Breast epithelium (tissue), 4 donors: ENCODE measurements around the gene MTRFR. TPM values are rescaled to one million over a fixed set of nuclear protein-coding genes. Genes with fewer than 3 reads are reported as not detected.
A peak's percentile ranks its signal among the peaks of the same experiment; 100 is the strongest.
"Not testable (repeated sequence)": the region's sequence is repeated elsewhere in the genome, so short reads cannot be mapped to it uniquely, and the experiment has no call there.

Experiments
- DNase-seq, 2 donors: peaks; one replicate each; pipeline ENCODE4 v3.0.0-alpha.2; 2019; ENCODE audit warnings: low spot score in 2 of 2
- H3K27ac ChIP-seq, 2 donors: fragments of 200-600 bp; sonication (generic) in 1 of 2; one replicate each; pipeline ENCODE4 v1.5.1; 2016 to 2019; ENCODE audit warnings: mild to moderate bottlenecking in 1 of 2
- H3K27me3 ChIP-seq, 2 donors: fragments of 200-600 bp; sonication (generic) in 1 of 2; one replicate each; pipeline versions ENCODE4 v1.5.1 to v1.6.0; 2017 to 2019; ENCODE audit warnings: control low read depth in 1 of 2, mild to moderate bottlenecking in 1 of 2
- H3K36me3 ChIP-seq: fragments of 200-600 bp; one replicate; pipeline ENCODE4 v1.5.1; 2019
- H3K4me1 ChIP-seq, 2 donors: fragments of 200-600 bp; sonication (generic); one replicate each; pipeline ENCODE4 v1.5.1; 2016 to 2019; ENCODE audit warnings: control low read depth in 1 of 2
- H3K4me3 ChIP-seq, 3 donors: fragments of 200-600 bp; sonication (generic); 1 replicate in 2 of 3; 2 replicates in 1 of 3; pipeline ENCODE4 v1.5.1; 2016 to 2019; ENCODE audit warnings: mild to moderate bottlenecking in 3 of 3, moderate library complexity in 2 of 3
- H3K9me3 ChIP-seq, 2 donors: fragments of 200-600 bp; sonication (generic) in 1 of 2; one replicate each; pipeline ENCODE4 v1.5.1; 2016 to 2019; ENCODE audit warnings: control low read depth in 1 of 2
- POLR2A ChIP-seq: fragments of 450-650 bp; IDR thresholded peaks from one replicate; pipeline ENCODE4 v1.6.1; 2016; ENCODE audit warnings: antibody characterized with exemption, mild to moderate bottlenecking, moderate library complexity
- POLR2AphosphoS5 ChIP-seq, 3 donors: sonication (generic); formaldehyde crosslinking; IDR thresholded peaks; one replicate each; pipeline ENCODE4 v1.6.1; 2017; ENCODE audit warnings: antibody characterized with exemption in 3 of 3
- intact Hi-C: fragments of 100-400 bp; cut with DNase I; formaldehyde crosslinking; loops from one replicate; pipeline ENCODE4 v1.15.1; 2023; ENCODE audit warnings: low total_unique reads
- total RNA-seq, 3 donors: library from RNA; depleted of rRNA; stranded (reverse); fragments of >200 nt; gene quantifications; one replicate each; pipeline ENCODE4 v1.1.0, GENCODE V29; 2016
- TF ChIP-seq, protein P1 (sequence below), 3 donors: fragments of 450-650 bp; IDR thresholded peaks; one replicate each; pipeline ENCODE4 v1.5.1; 2016 to 2017; ENCODE audit warnings: antibody characterized with exemption in 3 of 3, mild to moderate bottlenecking in 3 of 3, moderate library complexity in 3 of 3

Gene MTRFR
- total RNA-seq, 3 donors from 2014 or later = 5.6 to 8.8 (median 8.6) TPM

DNA sequence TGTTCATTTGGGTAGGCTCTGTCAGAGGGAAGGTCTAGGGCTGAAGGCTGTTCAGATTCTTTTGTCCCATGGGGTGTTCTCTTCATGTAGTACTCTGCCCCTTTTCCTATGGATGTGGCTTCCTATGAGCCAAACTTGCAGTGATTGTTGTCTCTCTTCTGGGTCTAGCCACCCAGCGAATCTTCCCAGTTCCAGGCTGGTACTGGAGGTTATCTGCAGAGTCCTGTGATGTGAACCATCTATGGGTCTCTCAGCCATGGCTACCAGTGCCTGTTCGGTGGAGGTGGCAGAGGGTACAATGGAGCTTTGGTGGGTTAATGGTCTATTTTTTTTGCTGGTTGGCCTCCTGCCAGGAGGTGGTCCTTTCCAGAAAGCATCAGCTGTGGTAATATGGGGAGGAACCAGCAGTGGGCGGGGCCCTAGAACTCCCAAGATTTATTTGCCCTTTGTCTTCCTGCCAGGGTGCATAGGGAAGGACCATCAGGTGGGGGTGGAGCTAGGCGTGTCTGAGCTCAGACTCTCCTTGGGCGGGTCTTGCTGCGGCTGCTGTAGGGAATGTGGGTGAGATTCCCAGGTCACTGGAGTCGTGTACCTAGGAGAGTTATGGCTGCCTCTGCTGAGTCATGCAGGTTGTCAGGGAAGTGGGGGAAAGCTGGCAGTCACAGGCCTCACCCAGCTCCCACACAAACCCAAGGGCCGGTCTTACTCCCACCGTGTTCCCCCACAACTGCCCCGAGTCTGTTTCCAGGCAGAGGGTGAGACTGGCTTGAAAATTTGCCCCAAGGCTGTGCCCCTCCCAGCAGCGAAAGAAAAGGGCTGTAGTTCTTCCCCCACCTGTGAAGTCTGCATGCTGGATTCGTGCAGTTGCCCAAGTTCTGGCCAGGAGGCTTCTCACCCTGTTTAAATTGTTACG is 17.5 kb downstream of the MTRFR start:
- peak; percentile 65 to 72 for DNase-seq
- H3K36me3 ChIP-seq = no peaks in the 10 kb centered on the region
- no peak for TF ChIP-seq POLR2A
- TF ChIP-seq, protein P1, sequence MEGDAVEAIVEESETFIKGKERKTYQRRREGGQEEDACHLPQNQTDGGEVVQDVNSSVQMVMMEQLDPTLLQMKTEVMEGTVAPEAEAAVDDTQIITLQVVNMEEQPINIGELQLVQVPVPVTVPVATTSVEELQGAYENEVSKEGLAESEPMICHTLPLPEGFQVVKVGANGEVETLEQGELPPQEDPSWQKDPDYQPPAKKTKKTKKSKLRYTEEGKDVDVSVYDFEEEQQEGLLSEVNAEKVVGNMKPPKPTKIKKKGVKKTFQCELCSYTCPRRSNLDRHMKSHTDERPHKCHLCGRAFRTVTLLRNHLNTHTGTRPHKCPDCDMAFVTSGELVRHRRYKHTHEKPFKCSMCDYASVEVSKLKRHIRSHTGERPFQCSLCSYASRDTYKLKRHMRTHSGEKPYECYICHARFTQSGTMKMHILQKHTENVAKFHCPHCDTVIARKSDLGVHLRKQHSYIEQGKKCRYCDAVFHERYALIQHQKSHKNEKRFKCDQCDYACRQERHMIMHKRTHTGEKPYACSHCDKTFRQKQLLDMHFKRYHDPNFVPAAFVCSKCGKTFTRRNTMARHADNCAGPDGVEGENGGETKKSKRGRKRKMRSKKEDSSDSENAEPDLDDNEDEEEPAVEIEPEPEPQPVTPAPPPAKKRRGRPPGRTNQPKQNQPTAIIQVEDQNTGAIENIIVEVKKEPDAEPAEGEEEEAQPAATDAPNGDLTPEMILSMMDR (IDR thresholded peaks at IDR 0.05) = no peak
- no peak for TF ChIP-seq POLR2AphosphoS5 (IDR thresholded peaks at IDR 0.05)
- peak overlapping the region; percentile 76 to 80 for H3K27ac ChIP-seq
- no peak overlapping the region for H3K4me3 ChIP-seq
- intact Hi-C loops = no loop called here
- no peaks in the 10 kb centered on the region for H3K9me3 ChIP-seq
- peaks cover 2 to 7% of the 10 kb centered on the region in 2 donors for H3K4me1 ChIP-seq
- H3K27me3 ChIP-seq = no peaks in the 10 kb centered on the region

DNA sequence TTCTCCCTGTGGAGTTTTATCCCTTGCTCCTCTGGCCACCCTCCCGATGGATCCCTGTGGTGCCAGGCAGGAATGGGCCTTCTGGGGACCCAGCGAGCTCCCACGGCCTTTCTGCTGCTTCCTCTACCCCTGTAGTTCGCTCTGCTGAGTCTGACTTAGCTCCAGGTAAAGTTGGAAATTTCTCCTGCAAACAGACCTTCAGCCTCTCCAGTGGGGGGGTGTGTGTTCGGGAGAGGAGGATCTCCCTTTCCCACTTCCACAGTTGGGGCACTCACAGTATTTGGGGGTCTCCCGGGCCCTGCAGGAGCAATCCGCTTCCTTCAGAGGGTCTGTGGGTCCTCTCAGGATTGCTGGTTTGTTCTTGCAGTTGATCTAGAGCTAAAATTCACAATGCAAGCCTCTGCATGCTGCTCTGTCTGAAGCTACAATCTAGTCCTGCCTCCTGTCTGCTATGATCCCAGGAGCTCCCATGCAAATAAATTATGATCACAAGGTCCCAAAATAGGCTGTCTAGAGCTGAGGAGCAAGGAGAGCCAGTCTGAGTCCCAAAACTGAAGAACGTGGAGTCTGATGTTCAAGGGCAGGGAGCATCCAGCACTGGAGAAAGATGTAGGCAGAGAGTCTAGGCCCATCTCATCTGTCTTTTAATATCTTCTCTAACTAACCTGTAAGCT is 18.3 kb downstream of the MTRFR start:
- Histone ChIP-seq H3K4me1 (peaks cover 2 to 7% of the 10 kb centered on the region in 2 donors), H3K27me3 (no peaks in the 10 kb centered on the region), H3K9me3 (no peaks in the 10 kb centered on the region), H3K36me3 (no peaks in the 10 kb centered on the region), H3K4me3 (no peak overlapping the region), H3K27ac (peak overlapping the region; percentile 76 to 80)
- intact Hi-C loops = no loop called here
- DNase-seq = no peak
- TF ChIP-seq POLR2A (no peak), POLR2AphosphoS5 (IDR thresholded peaks at IDR 0.05) (no peak)
- TF ChIP-seq, protein P1 (IDR thresholded peaks at IDR 0.05) = no peak

DNA sequence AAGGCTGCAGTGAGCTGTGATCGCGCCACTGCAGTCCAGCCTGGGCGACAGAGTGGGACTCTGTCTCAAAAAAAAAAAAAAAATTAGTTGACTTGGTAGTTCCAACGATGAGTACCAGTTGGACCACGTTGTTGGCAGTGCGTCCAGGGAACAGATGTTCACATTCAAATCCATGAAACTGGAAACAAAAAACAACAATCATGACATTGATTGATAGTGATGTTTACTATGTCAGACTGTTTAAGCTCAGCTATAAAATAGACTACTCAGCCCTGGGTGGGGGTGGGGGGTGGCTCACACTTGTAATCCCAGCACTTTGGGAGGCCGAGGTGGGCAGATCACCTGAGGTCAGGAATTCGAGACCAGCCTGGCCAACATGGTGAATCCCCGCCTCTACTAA is 19.1 kb downstream of the MTRFR start:
- intact Hi-C loops, H3K27ac ChIP-seq, DNase-seq, H3K9me3 ChIP-seq, H3K27me3 ChIP-seq, H3K4me1 ChIP-seq, H3K4me3 ChIP-seq, H3K36me3 ChIP-seq: not testable (repeated sequence)

DNA sequence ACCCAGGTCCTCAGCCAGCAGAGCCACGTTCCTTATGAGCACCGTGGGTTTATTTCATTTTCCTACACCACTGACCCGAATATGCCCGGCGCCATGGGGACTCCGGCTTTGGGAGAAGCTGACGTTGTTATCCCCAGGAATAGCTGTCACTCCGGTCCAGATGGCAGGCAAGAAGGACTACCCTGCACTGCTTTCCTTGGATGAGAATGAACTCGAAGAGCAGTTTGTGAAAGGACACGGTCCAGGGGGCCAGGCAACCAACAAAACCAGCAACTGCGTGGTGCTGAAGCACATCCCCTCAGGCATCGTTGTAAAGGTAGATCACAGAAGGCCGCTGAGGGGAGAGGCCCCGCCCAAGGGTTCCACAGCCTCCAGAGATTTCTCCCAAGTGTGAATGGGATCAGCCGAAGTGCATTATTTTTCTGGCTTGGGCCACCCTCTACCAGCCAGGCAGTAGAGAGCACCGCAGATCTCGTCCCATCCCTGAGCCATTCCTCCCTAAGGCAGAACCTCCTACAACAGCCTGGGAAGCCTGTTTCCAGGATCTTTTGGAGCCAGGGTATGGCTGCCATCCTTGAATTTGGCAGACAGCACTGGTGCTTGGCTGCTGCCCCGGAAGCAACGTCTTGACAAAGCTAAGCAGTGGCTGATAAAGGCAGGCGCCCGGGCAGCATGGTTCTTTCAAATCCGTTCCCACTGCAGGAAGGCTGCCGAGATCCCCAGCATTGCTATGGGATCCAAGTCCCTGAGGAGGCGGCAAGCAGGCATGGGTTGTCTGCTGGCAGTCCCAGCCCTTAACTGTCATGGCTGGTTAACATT is 20.6 kb downstream of the MTRFR start:
- DNase-seq = no peak
- intact Hi-C loops = no loop called here
- H3K4me1 ChIP-seq = peaks cover 2 to 7% of the 10 kb centered on the region in 2 donors

More for the DNA sequence above, 20.6 kb downstream of the MTRFR start:
- Histone ChIP-seq H3K4me3 (no peak overlapping the region), H3K9me3 (no peaks in the 10 kb centered on the region), H3K27me3 (no peaks in the 10 kb centered on the region), H3K36me3 (no peaks in the 10 kb centered on the region), H3K27ac (peak overlapping the region; percentile 10 to 52)
- TF ChIP-seq POLR2AphosphoS5 (IDR thresholded peaks at IDR 0.05) (no peak), POLR2A (no peak)
- TF ChIP-seq, protein P1 (IDR thresholded peaks at IDR 0.05) = no peak
